ENCODE results near the gene F11R.
"Not testable (repeated sequence)": the region's sequence is repeated elsewhere in the genome, so short reads cannot be mapped to it uniquely, and the experiment has no call there.

F11R gene

DNA sequence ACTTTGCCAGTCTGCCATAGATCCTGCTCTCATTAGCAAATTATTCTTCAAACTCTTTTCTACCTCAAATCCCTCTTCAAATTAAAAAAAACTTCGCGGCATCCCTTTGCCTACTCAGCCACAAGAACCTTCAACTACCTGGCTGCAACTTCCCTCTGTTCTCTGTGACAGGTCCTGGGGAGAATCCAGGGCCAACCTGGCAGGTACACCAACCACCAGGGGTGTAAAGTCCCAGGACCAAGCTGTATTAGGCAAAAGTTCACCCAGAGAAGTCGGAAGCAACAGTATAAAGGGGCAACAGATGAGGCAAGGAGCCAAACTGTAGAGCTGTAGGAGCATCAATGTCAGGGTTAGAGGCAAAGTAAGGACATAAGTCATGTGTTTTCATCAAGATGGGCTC, 48.0 kb downstream of the F11R start:
- DNase-seq (ENCODE audit: low read depth, low spot score) = no peak

- no peak for DNase-seq (ENCODE audit: low read depth, low spot score)
These were observed 49.3 kb downstream of the F11R start for GRCh38 chr1:160971618-160972056.

- DNase-seq (ENCODE audit: low read depth, low spot score) = no peak
These were observed 57.4 kb downstream of the F11R start for GRCh38 chr1:160963521-160963920.

DNA sequence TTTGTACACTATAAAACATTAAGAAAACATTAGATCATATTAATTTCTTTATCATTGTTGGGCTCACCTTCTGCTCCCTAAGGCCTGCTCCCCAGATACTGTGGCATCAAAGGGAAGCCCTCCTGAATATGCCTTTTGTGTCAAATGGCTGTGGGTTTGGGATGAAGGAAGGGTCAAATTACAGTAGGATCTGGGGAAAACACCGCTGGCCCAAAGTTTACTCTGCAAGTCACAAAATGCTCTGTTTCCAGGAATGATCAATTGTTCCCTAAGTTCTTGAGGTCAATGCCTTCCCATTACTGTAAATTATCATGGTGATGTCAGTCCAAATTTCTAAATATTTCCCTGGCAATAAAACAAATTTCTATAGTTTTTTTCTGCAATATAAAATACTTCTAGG, 59.5 kb downstream of the F11R start:
- DNase-seq (ENCODE audit: low read depth, low spot score) = no peak

- no peak for DNase-seq (ENCODE audit: low read depth, low spot score)
These were observed 64.0 kb downstream of the F11R start for GRCh38 chr1:160956966-160957365.

DNA sequence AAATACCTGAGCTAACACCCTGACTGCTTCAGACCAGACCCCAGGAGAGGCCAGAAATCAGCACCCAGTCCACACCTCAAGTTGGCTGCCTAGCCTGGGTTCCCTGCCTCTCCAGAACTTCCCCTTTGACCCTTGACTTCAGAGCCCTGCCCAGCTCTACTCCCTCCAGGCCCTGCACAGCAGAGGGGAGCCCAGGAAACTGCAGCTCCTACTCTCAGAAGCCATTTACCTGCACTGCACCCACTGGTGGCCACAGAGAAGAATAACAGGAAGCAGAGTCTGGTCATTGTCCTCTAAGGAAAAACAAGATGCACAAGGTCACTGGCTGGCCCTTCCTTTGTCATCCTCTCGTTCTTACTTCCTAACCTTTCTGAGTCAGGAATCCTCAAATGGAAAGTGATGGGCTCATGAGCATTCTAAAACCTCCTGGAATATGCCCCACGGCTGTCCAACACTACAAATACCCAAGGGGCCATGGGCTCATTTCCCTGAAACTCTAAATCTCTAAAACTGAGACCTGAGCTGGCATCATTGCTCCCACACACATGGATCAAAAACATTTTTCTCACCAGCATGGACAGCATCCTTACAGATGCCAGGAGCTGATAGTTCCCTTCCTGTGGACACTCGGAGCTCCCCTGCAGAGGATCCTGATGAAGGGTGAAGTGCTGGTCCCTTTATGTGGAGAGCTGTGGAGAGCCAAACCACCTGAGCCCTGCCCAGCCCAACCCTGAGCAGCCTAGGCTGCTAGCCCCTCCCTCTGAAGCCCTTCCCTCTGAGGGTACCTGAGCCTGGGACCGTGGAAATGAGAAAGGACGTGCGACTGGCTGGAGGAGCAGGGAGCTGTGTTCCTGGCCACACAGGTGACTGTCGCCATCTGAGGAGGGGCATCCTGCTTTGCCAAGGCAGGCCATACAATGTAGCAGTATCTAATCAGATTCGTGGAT, 66.5 kb downstream of the F11R start, which contains the start of gene ITLN2:
Gene ITLN2 (minus strand): TSS at position 652 of the 947 bp plus-strand sequence. CDS start 68 bp downstream, at position 584.
- peak; percentile 10 for DNase-seq (ENCODE audit: low read depth, low spot score)

DNA sequence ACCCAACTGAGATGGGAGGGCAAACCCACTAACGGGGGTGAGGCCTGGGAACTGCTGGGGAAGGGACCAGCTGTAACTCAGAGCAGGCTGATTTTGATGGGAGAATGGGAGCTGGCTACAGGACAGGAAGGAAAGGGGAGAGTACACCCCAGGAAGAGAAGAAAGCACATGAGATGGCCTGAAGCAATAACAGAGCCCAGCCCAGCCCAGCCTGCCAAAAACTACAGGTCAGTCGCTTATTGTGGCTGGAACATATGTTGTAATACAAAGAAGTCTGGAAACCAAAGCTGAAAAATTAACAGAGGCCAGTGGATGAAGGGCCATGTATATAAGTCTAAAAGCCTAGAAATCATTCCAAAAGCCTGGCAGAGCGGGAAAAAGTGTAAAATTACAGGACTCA, 67.9 kb downstream of the F11R start:
- no peak for DNase-seq (ENCODE audit: low read depth, low spot score)

DNA sequence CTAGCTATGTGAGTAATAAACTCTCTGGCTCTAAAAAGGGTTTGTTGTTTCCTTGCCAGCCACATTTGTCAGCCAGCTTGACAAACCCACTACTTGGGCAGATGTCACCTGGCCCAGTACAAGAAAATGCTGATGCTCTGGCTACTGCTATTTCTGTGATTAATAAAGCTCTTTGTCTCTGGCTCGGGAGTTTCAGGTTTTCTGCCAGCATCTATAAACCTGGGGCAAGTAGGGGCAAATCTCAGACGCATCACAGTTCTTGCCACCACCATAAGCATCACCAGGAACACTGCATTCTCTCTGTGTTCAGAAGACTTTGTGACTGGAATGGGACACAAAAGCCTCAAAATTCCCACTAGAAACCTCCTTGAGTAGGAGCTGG, 68.8 kb downstream of the F11R start:
- DNase-seq (ENCODE audit: low read depth, low spot score) = no peak

DNA sequence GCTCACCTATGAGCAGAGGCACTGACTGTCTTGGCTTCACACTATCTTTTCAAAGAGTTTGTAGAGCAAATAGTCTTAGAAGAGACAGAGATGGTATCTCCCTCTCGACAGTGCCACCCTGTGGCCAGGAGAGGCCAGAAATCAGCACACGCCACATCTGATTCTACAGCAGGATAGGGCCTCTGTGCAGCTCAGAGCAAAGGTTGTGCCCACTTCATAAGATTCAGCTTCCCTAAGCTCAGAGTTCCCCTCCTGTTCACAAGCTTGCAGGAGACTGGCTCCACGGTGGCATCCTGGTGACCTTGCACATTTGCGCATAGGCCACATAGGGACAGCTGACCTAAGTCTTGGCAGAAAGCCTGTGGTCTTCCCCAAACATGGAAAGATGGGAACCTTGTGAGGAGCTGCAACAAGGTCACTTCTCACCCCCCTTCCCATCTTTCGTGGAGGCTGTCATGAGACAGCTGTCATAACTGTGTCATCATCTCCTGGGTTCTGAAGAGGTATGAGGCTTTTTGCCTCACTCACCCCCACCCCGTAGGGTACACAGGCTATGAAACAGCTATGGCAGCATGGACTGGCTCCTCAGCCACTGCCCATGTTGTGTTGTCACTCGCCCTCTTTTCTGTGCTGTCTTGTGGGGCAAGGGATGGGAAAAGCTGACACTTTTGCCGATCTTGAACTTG, 69.4 kb downstream of the F11R start:
- DNase-seq (ENCODE audit: low read depth, low spot score) = peak; percentile 37

GRCh38 chr1:160950657-160951056, 70.3 kb downstream of the F11R start:
- no peak for DNase-seq (ENCODE audit: low read depth, low spot score)

- DNase-seq (ENCODE audit: low read depth, low spot score) = no peak
These were observed 71.1 kb downstream of the F11R start for GRCh38 chr1:160949881-160950280.

- not testable (repeated sequence) for DNase-seq (ENCODE audit: low read depth, low spot score)
These were observed 71.6 kb downstream of the F11R start for GRCh38 chr1:160949216-160949880.

GRCh38 chr1:160947174-160947759, 73.7 kb downstream of the F11R start:
- not testable (repeated sequence) for DNase-seq (ENCODE audit: low read depth, low spot score)

GRCh38 chr1:160945881-160946280, 75.1 kb downstream of the F11R start:
- DNase-seq (ENCODE audit: low read depth, low spot score) = not testable (repeated sequence)

All from activated CD4-positive, CD25-positive, alpha-beta regulatory T cell treated with anti-CD3 and anti-CD28 coated beads, Interleukin-2, amount 50 U/mL, for 16 hours (primary cell).